ENCODE results near the gene BRIP1. TPM values are rescaled to one million over a fixed set of nuclear protein-coding genes. Genes with fewer than 3 reads are reported as not detected.

Gene BRIP1
- total RNA-seq, 1 donor = 6.2 TPM

- Histone ChIP-seq H3K4me2 (ENCODE audit: insufficient read depth, low read length) (no peak overlapping the region), H2AFZ (ENCODE audit: low read length) (no peak overlapping the region), H3K79me2 (ENCODE audit: insufficient read depth, low read length) (no peaks in the 10 kb centered on the region), H4K20me1 (ENCODE audit: insufficient read depth, low read length) (no peaks in the 10 kb centered on the region), H3K9me3 (ENCODE audit: low read depth, low read length) (no peaks in the 10 kb centered on the region), H3K27ac (ENCODE audit: low read depth, low read length) (no peak overlapping the region), H3K4me1 (ENCODE audit: insufficient read depth, low read length) (no peaks in the 10 kb centered on the region), H3K27me3 (ENCODE audit: insufficient read depth, low read length) (no peaks in the 10 kb centered on the region), H3K36me3 (ENCODE audit: insufficient read depth, low read length) (peaks cover 2% of the 10 kb centered on the region), H3K4me3 (ENCODE audit: insufficient read depth, low read length) (no peak overlapping the region)
- TF ChIP-seq CTCF (IDR thresholded peaks at IDR 0.05; ENCODE audit: extremely low read depth, low read depth, low read length) = no peak
- no peak for DNase-seq (ENCODE audit: insufficient read length, low spot score, missing footprints)
Measured at GRCh38 chr17:61843435-61843834, 19.9 kb downstream of the BRIP1 start.

- Histone ChIP-seq H3K4me3 (ENCODE audit: insufficient read depth, low read length) (no peak overlapping the region), H3K9me3 (ENCODE audit: low read depth, low read length) (no peaks in the 10 kb centered on the region), H4K20me1 (ENCODE audit: insufficient read depth, low read length) (no peaks in the 10 kb centered on the region), H3K79me2 (ENCODE audit: insufficient read depth, low read length) (no peaks in the 10 kb centered on the region), H3K4me1 (ENCODE audit: insufficient read depth, low read length) (no peaks in the 10 kb centered on the region), H3K27me3 (ENCODE audit: insufficient read depth, low read length) (no peaks in the 10 kb centered on the region), H3K27ac (ENCODE audit: low read depth, low read length) (no peak overlapping the region), H2AFZ (ENCODE audit: low read length) (no peak overlapping the region), H3K36me3 (ENCODE audit: insufficient read depth, low read length) (peaks cover 2% of the 10 kb centered on the region), H3K4me2 (ENCODE audit: insufficient read depth, low read length) (no peak overlapping the region)
- DNase-seq (ENCODE audit: insufficient read length, low spot score, missing footprints) = no peak
- TF ChIP-seq CTCF (IDR thresholded peaks at IDR 0.05; ENCODE audit: extremely low read depth, low read depth, low read length) = no peak
Measured at GRCh38 chr17:61842899-61843298, 20.4 kb downstream of the BRIP1 start.

GRCh38 chr17:61839300-61839786, 24.0 kb downstream of the BRIP1 start:
- Histone ChIP-seq H3K4me1 (ENCODE audit: insufficient read depth, low read length) (no peaks in the 10 kb centered on the region), H4K20me1 (ENCODE audit: insufficient read depth, low read length) (no peaks in the 10 kb centered on the region), H3K4me2 (ENCODE audit: insufficient read depth, low read length) (no peak overlapping the region), H3K36me3 (ENCODE audit: insufficient read depth, low read length) (no peaks in the 10 kb centered on the region), H3K4me3 (ENCODE audit: insufficient read depth, low read length) (no peak overlapping the region), H3K27me3 (ENCODE audit: insufficient read depth, low read length) (no peaks in the 10 kb centered on the region), H3K79me2 (ENCODE audit: insufficient read depth, low read length) (no peaks in the 10 kb centered on the region), H3K9me3 (ENCODE audit: low read depth, low read length) (no peaks in the 10 kb centered on the region), H3K27ac (ENCODE audit: low read depth, low read length) (no peak overlapping the region), H2AFZ (ENCODE audit: low read length) (no peak overlapping the region)
- no peak for TF ChIP-seq CTCF (IDR thresholded peaks at IDR 0.05; ENCODE audit: extremely low read depth, low read depth, low read length)
- no peak for DNase-seq (ENCODE audit: insufficient read length, low spot score, missing footprints)

GRCh38 chr17:61837175-61838051, 25.9 kb downstream of the BRIP1 start:
- no peak overlapping the region for H3K27ac ChIP-seq (ENCODE audit: low read depth, low read length)
- no peak overlapping the region for H3K4me2 ChIP-seq (ENCODE audit: insufficient read depth, low read length)
- no peaks in the 10 kb centered on the region for H3K9me3 ChIP-seq (ENCODE audit: low read depth, low read length)
- peak; percentile 92 for TF ChIP-seq CTCF (IDR thresholded peaks at IDR 0.05; ENCODE audit: extremely low read depth, low read depth, low read length)
- no peak overlapping the region for H2AFZ ChIP-seq (ENCODE audit: low read length)
- H3K79me2 ChIP-seq (ENCODE audit: insufficient read depth, low read length) = no peaks in the 10 kb centered on the region
- no peaks in the 10 kb centered on the region for H4K20me1 ChIP-seq (ENCODE audit: insufficient read depth, low read length)
- DNase-seq (ENCODE audit: insufficient read length, low spot score, missing footprints) = peak; percentile 30
- H3K36me3 ChIP-seq (ENCODE audit: insufficient read depth, low read length) = no peaks in the 10 kb centered on the region
- H3K27me3 ChIP-seq (ENCODE audit: insufficient read depth, low read length) = no peaks in the 10 kb centered on the region
- H3K4me1 ChIP-seq (ENCODE audit: insufficient read depth, low read length) = peaks cover 4% of the 10 kb centered on the region
- H3K4me3 ChIP-seq (ENCODE audit: insufficient read depth, low read length) = no peak overlapping the region
